ENCODE data around the gene NUP160. TPM values are rescaled to one million over a fixed set of nuclear protein-coding genes. Genes with fewer than 3 reads are reported as not detected.
"Not testable (repeated sequence)": the region's sequence is repeated elsewhere in the genome, so short reads cannot be mapped to it uniquely, and the experiment has no call there.

The NUP160 gene
- total RNA-seq, 4 donors from 2014 or later = 21.8 to 40.2 (median 30.7) TPM

GRCh38 chr11:47828284-47828683 lies 19.9 kb downstream of the NUP160 start:
- no peak for DNase-seq (ENCODE audit: low spot score)
- TF ChIP-seq CTCF (IDR thresholded peaks at IDR 0.05) = no peak

GRCh38 chr11:47822664-47823063 lies 25.5 kb downstream of the NUP160 start:
- ATAC-seq (ENCODE audit: low FRiP score); DNase-seq (ENCODE audit: low spot score): not testable (repeated sequence)

More at GRCh38 chr11:47828284-47828683, 19.9 kb downstream of the NUP160 start:
- no peak for ATAC-seq (ENCODE audit: low FRiP score)

GRCh38 chr11:47819743-47820142 lies 28.4 kb downstream of the NUP160 start:
- DNase-seq (ENCODE audit: low spot score) = no peak
- ATAC-seq (ENCODE audit: low FRiP score) = no peak
- no peak for TF ChIP-seq CTCF (IDR thresholded peaks at IDR 0.05)

GRCh38 chr11:47800759-47801158 lies 47.4 kb downstream of the NUP160 start:
- TF ChIP-seq CTCF (IDR thresholded peaks at IDR 0.05) = no peak
- DNase-seq (ENCODE audit: low spot score) (no peak), ATAC-seq (ENCODE audit: low FRiP score) (no peak)

- DNase-seq (ENCODE audit: low spot score) (no peak), ATAC-seq (ENCODE audit: low FRiP score) (no peak)
- TF ChIP-seq CTCF (IDR thresholded peaks at IDR 0.05) = no peak
These were observed 50.5 kb downstream of the NUP160 start for GRCh38 chr11:47797633-47798032.

GRCh38 chr11:47791774-47792430 lies 56.2 kb downstream of the NUP160 start:
- DNase-seq (ENCODE audit: low spot score) = no peak
- no peak for ATAC-seq (ENCODE audit: low FRiP score)

GRCh38 chr11:47790017-47790416 lies 58.1 kb downstream of the NUP160 start:
- ATAC-seq (ENCODE audit: low FRiP score); DNase-seq (ENCODE audit: low spot score): not testable (repeated sequence)

More at GRCh38 chr11:47791774-47792430, 56.2 kb downstream of the NUP160 start:
- no peak for TF ChIP-seq CTCF (IDR thresholded peaks at IDR 0.05)

- no peak for TF ChIP-seq CTCF (IDR thresholded peaks at IDR 0.05)
- DNase-seq (ENCODE audit: low spot score) (no peak), ATAC-seq (ENCODE audit: low FRiP score) (no peak)
These were observed 60.0 kb downstream of the NUP160 start for GRCh38 chr11:47788181-47788580.

All from omental fat pad (tissue), 4 donors.